HT-29 (cell line): Measurements from ENCODE around the gene POU2F1. TPM values are rescaled to one million over a fixed set of nuclear protein-coding genes. Genes with fewer than 3 reads are reported as not detected.

Experiments used
- DNase-seq: peaks from one replicate; pipeline ENCODE4 v3.0.0-alpha.2; 2015; ENCODE audit warnings: low spot score
- total RNA-seq: library from RNA; depleted of rRNA; stranded (reverse); fragments of >200 nt; shearing (Covaris generic); gene quantifications from 2 replicates; pipeline ENCODE4 v1.2.3, GENCODE V29; 2014

The POU2F1 gene
- total RNA-seq, 1 experiment from 2014 or later: 9.0 TPM

GRCh38 chr1:167440776-167441175 lies 220.1 kb downstream of the POU2F1 start:
- DNase-seq: no peak

DNA sequence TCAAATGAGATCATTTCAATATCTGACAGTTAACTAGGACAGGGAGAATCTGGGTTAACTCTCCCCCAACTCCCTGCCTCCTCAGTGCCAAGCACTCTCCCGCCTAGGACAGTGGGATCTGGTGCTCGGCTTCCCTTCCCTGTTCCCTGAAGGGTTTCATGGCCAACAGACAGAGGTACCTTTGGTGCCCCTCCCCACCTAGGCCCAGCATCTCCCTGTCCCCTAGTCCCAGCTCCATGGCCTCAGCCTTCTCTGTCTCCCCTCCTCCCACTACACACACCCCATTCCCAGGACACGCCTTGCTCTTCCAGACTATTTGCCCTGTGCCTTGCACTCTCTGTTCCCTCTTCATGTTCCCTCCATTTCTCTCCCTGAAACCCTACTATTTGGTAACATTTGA lies 220.5 kb downstream of the POU2F1 start:
- DNase-seq: no peak

GRCh38 chr1:167442142-167442848 lies 221.6 kb downstream of the POU2F1 start:
- DNase-seq: peak; percentile 95

DNA sequence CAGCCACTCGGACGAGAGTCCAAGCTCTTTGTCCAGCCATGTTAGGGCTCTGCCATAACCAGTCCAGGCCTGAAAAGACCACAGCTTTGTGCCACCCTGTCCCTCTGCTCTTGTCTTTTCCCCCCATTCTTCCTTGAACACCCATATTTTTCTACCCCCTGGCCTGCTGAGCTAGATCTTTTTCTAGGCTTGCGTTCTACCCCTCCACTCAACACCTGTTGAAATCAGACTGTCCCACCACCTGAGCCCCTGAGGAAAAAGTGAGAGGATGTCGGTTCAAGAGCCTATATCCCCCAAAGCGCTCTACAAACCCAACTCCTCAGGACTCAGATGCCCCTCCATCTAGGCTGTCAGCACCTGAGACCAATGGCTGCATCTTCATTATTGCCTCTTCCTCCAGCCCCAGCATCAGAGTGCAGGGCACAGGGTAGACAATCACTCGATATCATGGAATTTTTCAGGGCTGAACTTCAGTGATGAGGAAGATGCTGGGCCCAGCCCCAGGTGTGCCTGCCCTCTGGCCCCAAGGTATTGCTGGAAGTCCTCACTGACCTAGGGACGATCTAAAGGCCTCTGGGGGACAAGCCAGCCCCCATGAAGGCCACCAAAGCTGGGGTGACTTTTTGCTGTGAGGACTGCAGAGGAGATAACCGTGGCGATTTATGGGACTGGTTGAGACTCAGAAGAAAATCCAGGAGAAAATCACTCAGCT lies 222.3 kb downstream of the POU2F1 start:
- no peak for DNase-seq

GRCh38 chr1:167443757-167444156 lies 223.1 kb downstream of the POU2F1 start:
- no peak for DNase-seq

DNA sequence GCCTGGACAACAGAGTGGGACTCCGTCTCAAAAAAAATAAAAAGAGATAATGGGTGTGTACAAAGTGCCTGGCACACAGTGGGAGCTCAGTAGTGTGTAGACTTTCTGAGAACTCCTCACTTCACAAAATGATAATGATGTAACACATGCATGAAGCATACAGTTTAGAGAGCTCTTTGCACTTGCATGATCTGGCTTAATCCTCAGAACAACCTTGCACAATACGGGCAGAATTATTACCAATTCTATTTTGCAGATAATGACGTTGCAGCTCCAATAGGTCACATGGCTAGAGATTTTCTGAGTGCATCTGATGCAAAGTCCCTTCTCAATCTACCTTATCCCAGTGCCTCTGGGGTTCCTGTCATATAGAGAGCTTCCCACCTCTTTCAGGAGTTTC lies 226.3 kb downstream of the POU2F1 start:
- no peak for DNase-seq

GRCh38 chr1:167447521-167448136 lies 226.9 kb downstream of the POU2F1 start:
- DNase-seq: peak; percentile 27

DNA sequence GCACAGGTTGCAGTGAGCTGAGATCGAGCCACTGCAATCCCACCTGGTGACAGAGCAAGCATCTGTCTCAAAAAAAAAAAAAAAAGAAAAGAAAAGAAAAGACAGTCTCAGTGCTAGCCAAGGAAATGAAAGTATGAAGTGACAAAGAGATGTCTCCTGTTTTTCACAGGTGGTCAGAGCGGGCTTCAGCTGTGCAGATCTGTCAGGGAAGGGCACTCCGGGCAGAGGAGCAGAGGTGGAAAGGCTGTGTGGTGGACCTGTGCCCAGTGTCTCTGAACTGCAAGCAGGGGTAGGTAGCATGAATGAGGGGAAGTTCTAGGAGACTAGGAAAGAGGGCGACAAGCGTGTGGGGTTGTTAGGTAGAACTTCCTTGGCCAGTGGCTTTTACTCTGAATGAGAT lies 230.2 kb downstream of the POU2F1 start:
- no peak for DNase-seq

DNA sequence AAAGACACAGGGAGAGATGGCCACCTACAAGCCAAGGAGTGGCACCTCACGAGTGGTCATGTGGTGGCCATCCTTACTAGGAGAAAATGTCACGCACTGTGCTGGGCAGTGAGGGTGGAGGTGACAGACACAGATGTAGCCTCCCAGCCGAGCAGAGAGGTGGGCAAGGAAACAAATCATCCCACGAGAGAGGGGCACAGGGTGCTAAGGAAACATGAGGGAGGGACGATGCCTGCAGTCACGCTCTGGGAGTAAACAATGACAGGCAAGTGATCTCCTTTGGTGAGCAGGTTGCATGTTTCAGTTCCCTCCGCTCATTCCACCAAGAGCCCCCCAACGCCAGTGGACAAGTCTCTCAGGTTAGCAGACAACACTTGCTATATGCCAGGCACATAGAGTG lies 231.8 kb downstream of the POU2F1 start:
- DNase-seq: no peak

GRCh38 chr1:167453123-167453522 lies 232.4 kb downstream of the POU2F1 start:
- DNase-seq: no peak

DNA sequence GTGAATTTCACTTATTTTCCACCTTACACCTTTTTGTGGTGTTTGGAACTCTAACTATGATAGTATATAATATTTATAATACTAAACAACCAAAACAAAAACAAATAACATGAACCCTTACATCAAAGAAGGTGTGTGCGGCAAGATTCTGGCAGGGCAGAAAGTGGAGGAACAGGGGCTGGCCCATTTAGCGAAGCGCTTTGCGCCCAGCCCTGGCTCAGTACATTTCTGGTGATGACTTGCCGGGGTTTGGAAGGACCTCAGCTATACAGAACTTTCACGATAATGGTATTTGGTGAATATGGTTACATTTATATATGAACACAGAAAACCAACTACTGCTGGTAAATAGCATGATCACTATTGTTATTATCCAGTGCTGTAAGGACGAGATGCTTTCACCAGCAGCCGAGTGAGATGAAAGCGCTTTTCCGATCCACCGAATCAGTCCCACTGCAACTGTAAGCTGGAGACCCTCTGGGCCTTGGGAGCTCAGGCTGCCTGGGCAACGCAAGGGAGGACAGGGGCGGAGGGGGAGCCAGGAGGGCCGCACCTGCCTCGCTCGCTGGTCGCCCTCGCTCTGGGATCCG lies 233.7 kb downstream of the POU2F1 start:
- no peak for DNase-seq

DNA sequence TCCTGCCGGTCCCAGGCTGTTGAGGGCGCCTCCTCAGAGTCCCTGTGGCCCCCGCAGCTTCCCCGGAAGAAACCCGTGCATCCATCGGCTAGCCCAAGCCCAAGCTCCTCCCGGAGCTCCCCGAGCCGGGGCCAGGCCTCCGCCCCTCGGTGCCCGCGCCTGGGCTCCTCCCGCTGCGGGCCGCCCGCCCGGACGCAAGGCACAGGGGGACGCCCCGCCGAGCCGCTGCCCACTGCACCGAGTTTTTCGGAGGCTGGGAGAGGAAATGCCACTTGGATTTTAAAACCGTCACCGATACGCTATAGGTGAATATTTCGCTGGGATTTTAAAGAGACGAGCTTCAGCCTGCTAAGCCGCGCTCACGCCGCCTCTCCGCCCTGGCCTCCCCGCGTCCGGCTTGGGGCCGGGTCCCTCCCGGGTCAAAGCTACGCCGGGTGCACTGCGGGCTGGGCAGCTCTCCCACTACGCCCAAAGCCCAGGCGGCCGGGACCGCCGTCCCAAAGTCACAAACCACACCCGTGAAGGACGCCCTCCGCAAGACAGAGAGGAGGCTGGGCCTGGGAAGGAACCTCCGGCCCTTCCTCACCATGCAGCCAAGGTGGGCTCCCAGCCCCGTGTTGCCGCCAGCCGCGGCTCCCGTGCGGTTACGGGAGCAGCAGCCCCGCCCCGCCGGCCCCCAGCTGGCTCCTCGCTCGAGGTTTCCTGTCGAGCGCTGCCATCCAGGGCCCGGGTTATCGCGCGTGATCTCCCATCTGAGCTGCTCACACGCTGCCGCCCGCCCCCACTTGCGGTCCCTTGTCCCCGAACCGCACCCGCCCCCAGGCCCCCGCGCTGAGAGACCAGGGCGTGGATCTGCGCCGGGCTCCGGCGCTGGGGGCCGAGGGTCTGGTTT lies 234.5 kb downstream of the POU2F1 start:
- peak; percentile 11 for DNase-seq

GRCh38 chr1:167455786-167456446 lies 235.2 kb downstream of the POU2F1 start:
- DNase-seq: peak; percentile 7

DNA sequence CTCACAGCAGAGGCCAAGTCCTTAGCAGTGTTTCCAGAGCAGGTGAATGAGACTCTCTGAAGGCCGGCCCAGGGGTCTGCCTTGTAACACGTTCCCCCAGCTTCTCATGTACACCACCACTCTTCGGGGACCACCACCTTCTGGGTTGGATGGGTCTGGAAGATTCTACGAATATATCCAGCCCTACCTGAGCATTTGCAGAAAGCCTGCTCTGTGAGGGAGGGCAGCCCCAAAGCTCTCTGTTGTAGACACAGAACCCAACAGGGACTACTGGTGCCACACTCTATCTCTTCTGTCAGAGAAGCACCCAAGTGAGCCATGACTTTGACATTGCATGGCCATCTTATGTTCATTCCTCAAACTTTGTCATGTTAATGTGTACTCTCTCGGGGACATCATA lies 235.8 kb downstream of the POU2F1 start:
- DNase-seq: no peak

- DNase-seq: no peak
These were observed 236.2 kb downstream of the POU2F1 start for GRCh38 chr1:167456926-167457325.

GRCh38 chr1:167457936-167458584 lies 237.4 kb downstream of the POU2F1 start:
- no peak for DNase-seq

DNA sequence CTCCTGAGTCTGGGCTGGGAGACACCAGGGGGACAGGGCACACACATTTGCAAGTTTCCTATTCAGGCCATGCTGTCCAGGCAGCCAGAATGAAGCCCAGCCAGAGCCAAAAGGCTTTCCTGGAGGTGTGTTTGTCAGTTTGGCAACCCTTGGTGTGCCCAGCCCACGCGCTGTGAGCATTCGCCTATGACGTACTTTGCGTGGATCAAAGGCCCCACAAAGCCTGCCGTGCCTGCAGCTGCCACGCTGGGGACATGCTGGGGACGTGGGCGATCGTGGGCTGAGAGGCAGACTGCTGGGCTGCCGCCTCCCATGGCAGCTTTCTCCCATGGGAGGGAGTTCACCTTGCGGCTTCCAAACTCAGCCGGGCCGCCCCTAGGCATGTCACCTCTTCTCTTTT lies 240.2 kb downstream of the POU2F1 start:
- no peak for DNase-seq

GRCh38 chr1:167462341-167462740 lies 241.7 kb downstream of the POU2F1 start:
- no peak for DNase-seq

DNA sequence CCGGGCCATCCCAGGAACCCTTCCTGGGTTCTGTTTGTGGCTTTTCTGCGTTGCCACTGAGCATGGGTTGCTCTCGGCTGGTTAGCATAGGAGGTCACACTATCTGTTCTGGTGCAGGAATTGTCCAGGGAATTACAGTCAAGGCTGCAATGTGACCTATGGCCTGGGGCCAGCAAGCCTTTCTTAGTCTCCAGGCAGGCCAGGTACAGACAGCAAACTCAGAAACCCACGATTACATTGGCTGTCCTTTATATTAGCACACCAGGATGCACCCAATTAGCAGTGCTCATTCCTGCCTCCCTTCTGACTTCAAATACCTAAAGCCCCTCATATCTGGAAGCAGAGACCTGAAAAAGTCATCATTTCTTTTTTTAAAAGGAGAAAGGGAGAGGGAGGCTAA lies 242.4 kb downstream of the POU2F1 start:
- no peak for DNase-seq

GRCh38 chr1:167463875-167464575 lies 243.3 kb downstream of the POU2F1 start:
- no peak for DNase-seq
